IMR-90 (cell line): ENCODE data around the gene AMPD1. TPM values are rescaled to one million over a fixed set of nuclear protein-coding genes. Genes with fewer than 3 reads are reported as not detected.

Source experiments
- ATAC-seq: fragments of 200-7000 bp; cut with Tn5 transposase; 2 replicates; pipeline ENCODE4 v1.9.1; 2020; ENCODE audit warnings: low read depth, mild to moderate bottlenecking, moderate library complexity
- BruUV-seq: library from RNA; stranded (reverse); fragments of 400-500 nt; replicated peaks from 2 replicates; lab custom pipeline; 2021; lab: Mats Ljungman, UMichigan
- CTCF ChIA-PET: fragments of 300-600 bp; formaldehyde crosslinking; extraction: SDS; loops from one replicate; lab custom pipeline; 2021; ENCODE audit warnings: antibody characterized with exemption; lab: Yijun Ruan, JAX
- POLR2A ChIA-PET: fragments of 300-600 bp; sonication (Branson Sonifier 250); formaldehyde crosslinking; loops from one replicate; lab custom pipeline; 2022; ENCODE audit warnings: antibody characterized with exemption; ENCODE audit not compliant: unreplicated experiment; lab: Charles Lee
- DNase-seq: peaks from one replicate; pipeline ENCODE4 v3.0.0; 2013
- H2AFZ ChIP-seq: replicated peaks from 2 replicates; pipeline ENCODE3; 2013; ENCODE audit warnings: low read length, mild to moderate bottlenecking; ENCODE audit not compliant: poor library complexity
- H2AK5ac ChIP-seq: 2 replicates; pipeline ENCODE4 v1.6.1; 2013; ENCODE audit warnings: low read depth, low read length, inconsistent platforms
- H2AK9ac ChIP-seq: replicated peaks from 2 replicates; pipeline ENCODE3; 2013; ENCODE audit warnings: mild to moderate bottlenecking, low read depth, low read length, moderate library complexity; ENCODE audit not compliant: poor library complexity
- H2BK120ac ChIP-seq: 2 replicates; pipeline ENCODE4 v1.6.1; 2013; ENCODE audit warnings: low read depth, low read length, inconsistent platforms
- H2BK15ac ChIP-seq: 3 replicates; pipeline ENCODE4 v1.6.1; 2013; ENCODE audit warnings: low read depth, low read length, inconsistent platforms
- H2BK20ac ChIP-seq: 2 replicates; pipeline ENCODE4 v1.6.1; 2013; ENCODE audit warnings: low read depth, mild to moderate bottlenecking, inconsistent platforms, low read length, moderate library complexity
- H2BK5ac ChIP-seq: 2 replicates; pipeline ENCODE4 v1.6.1; 2013; ENCODE audit warnings: mild to moderate bottlenecking, low read depth, low read length, inconsistent platforms; ENCODE audit not compliant: poor library complexity, severe bottlenecking
- H3K14ac ChIP-seq: replicated peaks from 2 replicates; pipeline ENCODE4 v1.6.1; 2013; ENCODE audit warnings: low read depth, low read length, inconsistent platforms
- H3K18ac ChIP-seq: 2 replicates; pipeline ENCODE4 v1.6.1; 2013; ENCODE audit warnings: low read depth, low read length, control low read depth
- H3K23ac ChIP-seq: 2 replicates; pipeline ENCODE4 v1.6.1; 2013; ENCODE audit warnings: low read depth, low read length, inconsistent platforms
- H3K27ac ChIP-seq: 2 replicates; pipeline ENCODE4 v1.5.1; 2013; ENCODE audit warnings: mild to moderate bottlenecking, control low read depth, low read length; ENCODE audit not compliant: insufficient read depth
- H3K27me3 ChIP-seq: 2 replicates; pipeline ENCODE4 v1.6.1; 2013; ENCODE audit warnings: low read length; ENCODE audit not compliant: control insufficient read depth, insufficient read depth
- H3K36me3 ChIP-seq: 2 replicates; pipeline ENCODE4 v1.6.1; 2013; ENCODE audit warnings: low read length, mixed read lengths; ENCODE audit not compliant: control insufficient read depth, insufficient read depth
- H3K4ac ChIP-seq: 2 replicates; pipeline ENCODE4 v1.6.1; 2013; ENCODE audit warnings: low read depth, low read length, inconsistent platforms
- H3K4me1 ChIP-seq: 2 replicates; pipeline ENCODE4 v1.6.1; 2013; ENCODE audit warnings: low read length, mixed read lengths; ENCODE audit not compliant: control insufficient read depth, insufficient read depth
- H3K4me2 ChIP-seq: 2 replicates; pipeline ENCODE4 v1.6.1; 2013; ENCODE audit warnings: low read depth, mild to moderate bottlenecking, control low read depth, low read length, moderate library complexity
- H3K4me3 ChIP-seq: 2 replicates; pipeline ENCODE4 v1.5.1; 2013; ENCODE audit warnings: low read depth, mild to moderate bottlenecking, control low read depth, low read length, moderate library complexity; ENCODE audit not compliant: insufficient read depth
- H3K56ac ChIP-seq: 2 replicates; pipeline ENCODE4 v1.6.1; 2013; ENCODE audit warnings: low read length, inconsistent platforms; ENCODE audit not compliant: insufficient read depth; ENCODE audit errors: extremely low read depth
- H3K79me1 ChIP-seq, 2 experiments: 2 replicates each; pipeline ENCODE4 v1.6.1; 2013; ENCODE audit warnings: low read length in 2 of 2, inconsistent platforms in 1 of 2, low read depth in 1 of 2
- H3K9ac ChIP-seq: 2 replicates; pipeline ENCODE4 v1.6.1; 2013; ENCODE audit warnings: low read depth, low read length, control low read depth
- H3K9me1 ChIP-seq: 2 replicates; pipeline ENCODE4 v1.6.1; 2013; ENCODE audit warnings: low read length, inconsistent platforms; ENCODE audit not compliant: insufficient read depth
- H3K9me3 ChIP-seq: 2 replicates; pipeline ENCODE4 v1.6.1; 2013; ENCODE audit warnings: low read length; ENCODE audit not compliant: control insufficient read depth, insufficient read depth
- H4K20me1 ChIP-seq: 2 replicates; pipeline ENCODE4 v1.6.1; 2013; ENCODE audit warnings: low read length, inconsistent platforms; ENCODE audit not compliant: insufficient read depth
- H4K5ac ChIP-seq: 2 replicates; pipeline ENCODE4 v1.6.1; 2013; ENCODE audit warnings: mild to moderate bottlenecking, low read depth, low read length, control low read depth
- H4K8ac ChIP-seq, 2 experiments: 2 replicates each; pipeline ENCODE4 v1.6.1; 2013; ENCODE audit warnings: low read depth in 2 of 2, low read length in 2 of 2, control low read depth in 1 of 2, inconsistent platforms in 1 of 2
- H4K91ac ChIP-seq: 2 replicates; pipeline ENCODE4 v1.6.1; 2013; ENCODE audit warnings: low read depth, low read length, inconsistent platforms; ENCODE audit not compliant: insufficient read depth
- BHLHE40 ChIP-seq: fragments of 150-350 bp; IDR thresholded peaks from 2 replicates; pipeline ENCODE4 v1.6.1; 2016; ENCODE audit warnings: mild to moderate bottlenecking, low read depth, low read length
- CEBPB ChIP-seq: IDR thresholded peaks from 2 replicates; pipeline ENCODE4 v1.6.1; 2012; ENCODE audit warnings: low read depth, low read length, improper control_type of control experiment
- CHD1 ChIP-seq: IDR thresholded peaks from 2 replicates; pipeline ENCODE4 v1.6.1; 2012; ENCODE audit warnings: low read depth, low read length, improper control_type of control experiment
- CTCF ChIP-seq: conservative IDR thresholded peaks from 2 replicates; pipeline ENCODE4 v1.5.1; 2012; ENCODE audit warnings: mild to moderate bottlenecking, low read depth, low read length, improper control_type of control experiment
- ELK1 ChIP-seq: fragments of 150-350 bp; IDR thresholded peaks from 2 replicates; pipeline ENCODE4 v1.6.1; 2016; ENCODE audit warnings: low read depth, mild to moderate bottlenecking, low read length, moderate library complexity, borderline replicate concordance
- FOS ChIP-seq: fragments of 150-350 bp; IDR thresholded peaks from 2 replicates; pipeline ENCODE4 v1.6.1; 2016; ENCODE audit warnings: low read depth, low read length
- MAFK ChIP-seq: IDR thresholded peaks from 2 replicates; pipeline ENCODE4 v1.6.1; 2012; ENCODE audit warnings: low read depth, low read length, improper control_type of control experiment
- MAZ ChIP-seq: IDR thresholded peaks from 2 replicates; pipeline ENCODE4 v1.6.1; 2012; ENCODE audit warnings: low read depth, mild to moderate bottlenecking, low read length, improper control_type of control experiment, moderate library complexity, borderline replicate concordance
- MXI1 ChIP-seq: IDR thresholded peaks from 2 replicates; pipeline ENCODE4 v1.6.1; 2012; ENCODE audit warnings: low read depth, mild to moderate bottlenecking, low read length, moderate library complexity, borderline replicate concordance
- NFE2L2 ChIP-seq: fragments of 150-350 bp; IDR thresholded peaks from 2 replicates; pipeline ENCODE4 v1.6.1; 2016; ENCODE audit warnings: low read depth, mild to moderate bottlenecking, low read length
- POLR2A ChIP-seq: IDR thresholded peaks from 2 replicates; pipeline ENCODE4 v1.6.1; 2012; ENCODE audit warnings: mild to moderate bottlenecking, low read depth, low read length
- RAD21 ChIP-seq: IDR thresholded peaks from 2 replicates; pipeline ENCODE4 v1.6.1; 2012; ENCODE audit warnings: low read length, improper control_type of control experiment
- RCOR1 ChIP-seq: IDR thresholded peaks from 2 replicates; pipeline ENCODE4 v1.6.1; 2012; ENCODE audit warnings: mild to moderate bottlenecking, low read length, improper control_type of control experiment; ENCODE audit not compliant: insufficient replicate concordance
- RFX5 ChIP-seq: IDR thresholded peaks from 2 replicates; pipeline ENCODE4 v1.8.0; 2012; ENCODE audit warnings: low read depth, mild to moderate bottlenecking, low read length, moderate library complexity
- SMC3 ChIP-seq: fragments of 150-350 bp; IDR thresholded peaks from 2 replicates; pipeline ENCODE4 v1.6.1; 2016; ENCODE audit warnings: low read depth, mild to moderate bottlenecking, antibody characterized with exemption, low read length, moderate library complexity
- USF2 ChIP-seq: fragments of 150-350 bp; IDR thresholded peaks from 2 replicates; pipeline ENCODE4 v1.6.1; 2017; ENCODE audit warnings: mild to moderate bottlenecking, antibody characterized with exemption, low read length, low read depth
- WGBS, 2 experiments: methylation state at CpG; one replicate each; pipeline versions ENCODE4 v1.1.5 to v1.1.7; 2013; ENCODE audit warnings: missing lambda C conversion rate in 2 of 2; ENCODE audit not compliant: insufficient read length in 1 of 2; ENCODE audit errors: extremely low coverage in 2 of 2; 5-methylcytosine and 5-hydroxymethylcytosine counted together
- dilution Hi-C: fragments of 300-500 bp; cut with HindIII; formaldehyde crosslinking; loops from one replicate; pipeline ENCODE4 v1.14.3; 2018; ENCODE audit warnings: low sequenced_read_pairs; ENCODE audit not compliant: unreplicated experiment
- in situ Hi-C: fragments of 300-500 bp; cut with MboI; formaldehyde crosslinking; loops from 3 replicates; pipeline ENCODE4 v1.14.3; 2019; ENCODE audit warnings: low sequenced_read_pairs, inconsistent platforms, mixed read lengths
- intact Hi-C: fragments of 100-400 bp; cut with micrococcal nuclease; formaldehyde crosslinking; loops from 2 replicates; pipeline ENCODE4 v1.10.0; 2022
- polyA plus RNA-seq, 3 experiments: library from polyadenylated mRNA; depleted of rRNA; stranded (reverse); fragments of >200 nt; gene quantifications; 2 replicates each; pipeline ENCODE4 v1.2.3, GENCODE V29; 2012; ENCODE audit warnings: low replicate concordance in 1 of 3
- total RNA-seq: library from RNA; depleted of rRNA; stranded (reverse); fragments of >200 nt; gene quantifications from 2 replicates; pipeline ENCODE4 v1.2.3, GENCODE V29; 2012

The AMPD1 gene
- total and polyA plus RNA-seq, 2 of the 4 experiments (the other 2 are of a cell fraction): not detected

- Histone ChIP-seq H4K5ac (no peak overlapping the region), H3K14ac (no peak overlapping the region), H2BK5ac (no peak overlapping the region), H2AK5ac (no peak overlapping the region), H3K9me1 (peaks cover under 1% of the 10 kb centered on the region; the same call in 1 of the 2 replicates), H2AK9ac (no peak overlapping the region), H4K91ac (no peak overlapping the region), H3K9ac (no peak overlapping the region), H3K18ac (no peak overlapping the region), H3K56ac (no peak overlapping the region), H3K4ac (no peak overlapping the region), H2AFZ (no peak overlapping the region), H3K4me2 (no peak overlapping the region), H3K36me3 (peaks cover 48% of the 10 kb centered on the region), H4K8ac (no peak overlapping the region), H4K20me1 (peaks cover 6% of the 10 kb centered on the region; the same call in 1 of the 2 replicates), H3K9me3 (no peaks in the 10 kb centered on the region), H2BK120ac (no peak overlapping the region), H3K23ac (no peak overlapping the region), H3K27me3 (no peaks in the 10 kb centered on the region), H3K4me3 (no peak overlapping the region), H3K27ac (no peak overlapping the region), H2BK15ac (no peak overlapping the region), H2BK20ac (no peak overlapping the region), H3K79me1 (peaks cover 38 to 39% of the 10 kb centered on the region in 2 experiments), H3K4me1 (peaks cover 4% of the 10 kb centered on the region)
- CTCF ChIA-PET: no interaction called here
- dilution Hi-C loops: no loop called here
- no TSS peak for BruUV-seq
- intact Hi-C loops: no loop called here
- no CpG with 5 or more reads among the region's 4 CpGs for WGBS, 2 experiments
- TF ChIP-seq MAFK (no peak), RCOR1 (no peak), RFX5 (no peak), POLR2A (no peak), ELK1 (no peak), FOS (no peak), RAD21 (no peak), CTCF (no peak), CHD1 (no peak), USF2 (no peak), CEBPB (no peak), SMC3 (no peak), NFE2L2 (no peak), MAZ (no peak), BHLHE40 (no peak), MXI1 (no peak)
- in situ Hi-C loops: loop anchor here (25.0 kb wide), 1 partner anchor 758 kb away; no protein-coding TSS in a partner anchor
- POLR2A ChIA-PET: no interaction called here
- DNase-seq (no peak), ATAC-seq (no peak)
Measured at GRCh38 chr1:114720492-114720891, 25.1 kb upstream of the AMPD1 start.
